GM19467 (cell line): ENCODE data around the gene AIG1.
"Not testable (repeated sequence)": the region's sequence is repeated elsewhere in the genome, so short reads cannot be mapped to it uniquely, and the experiment has no call there.

ENCODE experiments used
- ATAC-seq: cut with Tn5 transposase; IDR thresholded peaks from one replicate; pipeline ENCODE4 v1.9.1; 2021; ENCODE audit warnings: mild to moderate bottlenecking, moderate library complexity; ENCODE audit not compliant: unreplicated experiment

The AIG1 gene

DNA sequence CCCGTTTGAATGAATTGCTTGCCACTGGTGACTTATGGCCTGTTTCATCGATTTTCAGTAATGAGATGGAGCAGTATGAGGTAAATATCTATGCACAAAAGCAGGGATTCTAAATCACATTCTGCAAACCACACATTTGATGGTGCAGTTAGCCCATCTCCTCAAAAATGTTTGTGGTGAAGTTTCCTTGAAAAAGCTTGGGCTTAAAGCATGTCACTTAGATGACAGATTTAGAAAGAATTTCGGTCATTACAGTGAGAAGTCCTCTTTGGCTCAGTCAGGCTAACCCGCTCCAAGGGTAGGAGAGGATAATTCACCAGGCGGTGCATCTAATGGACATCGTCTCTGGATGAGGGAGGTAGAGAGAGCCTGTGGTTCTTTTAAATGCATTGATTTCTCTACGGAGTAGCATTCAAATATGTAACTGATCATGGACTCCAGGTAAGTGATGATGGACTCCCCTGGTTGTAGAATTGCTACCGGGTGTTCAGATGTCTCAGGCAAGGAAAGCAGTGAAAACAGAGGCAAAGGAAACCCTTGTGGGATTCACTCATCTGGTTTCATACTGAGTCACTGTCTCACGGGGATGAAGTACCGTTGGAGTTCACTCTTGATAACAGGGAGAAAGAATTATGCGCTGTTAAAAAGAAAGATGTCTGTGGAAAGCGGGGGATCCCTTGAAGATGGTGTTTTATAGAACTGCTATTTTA, 65.3 kb downstream of the AIG1 start:
- no peak for ATAC-seq

DNA sequence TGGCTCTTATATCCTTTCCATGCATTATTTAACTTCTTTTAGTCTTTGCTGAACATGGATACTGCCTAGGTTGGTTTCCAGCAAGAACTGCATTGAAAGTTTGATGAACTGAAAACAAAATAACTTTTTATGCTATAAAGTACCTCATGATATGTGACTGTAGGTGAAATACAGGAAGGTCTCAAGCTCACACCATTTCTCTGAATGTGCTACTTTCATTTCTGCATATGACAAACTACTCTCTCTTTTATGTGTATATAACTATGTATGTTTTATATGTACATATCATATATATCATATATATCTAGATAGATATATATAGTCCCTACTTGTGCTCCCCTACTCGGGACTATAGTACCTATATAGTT, 65.9 kb downstream of the AIG1 start:
- no peak for ATAC-seq

DNA sequence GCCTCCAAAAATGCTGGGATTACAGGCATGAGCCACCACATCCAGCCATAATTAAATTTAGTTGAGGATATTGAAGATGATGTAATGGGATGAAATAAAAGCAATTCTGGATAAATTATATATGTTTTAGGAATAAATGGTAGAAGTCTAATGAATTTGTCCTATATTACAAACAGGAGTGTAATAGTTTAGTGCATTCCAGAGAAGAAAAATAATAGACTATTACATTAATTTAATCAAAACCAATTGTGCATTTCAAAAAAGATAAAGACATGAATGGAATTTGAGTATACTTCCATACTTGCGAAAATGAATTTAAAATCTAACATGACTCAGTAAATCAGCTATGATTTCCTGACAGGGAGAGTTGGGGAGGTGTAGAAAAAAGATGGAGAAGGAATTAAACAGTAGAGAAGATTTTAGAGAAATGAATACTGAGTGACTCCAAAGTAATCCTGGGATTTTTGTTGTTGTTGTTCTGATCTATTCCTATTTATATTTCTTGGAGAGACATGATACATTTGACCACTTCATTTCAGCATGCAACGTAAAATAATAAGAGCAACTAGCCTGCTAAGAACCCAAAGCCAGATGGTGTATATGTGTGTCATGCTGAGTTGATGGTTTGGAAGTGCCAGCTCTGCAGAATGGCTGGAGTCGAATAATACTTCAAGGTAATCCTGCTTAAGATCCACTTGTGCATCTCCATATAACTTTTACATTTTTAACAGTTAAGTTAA, 67.4 kb downstream of the AIG1 start:
- no peak for ATAC-seq

DNA sequence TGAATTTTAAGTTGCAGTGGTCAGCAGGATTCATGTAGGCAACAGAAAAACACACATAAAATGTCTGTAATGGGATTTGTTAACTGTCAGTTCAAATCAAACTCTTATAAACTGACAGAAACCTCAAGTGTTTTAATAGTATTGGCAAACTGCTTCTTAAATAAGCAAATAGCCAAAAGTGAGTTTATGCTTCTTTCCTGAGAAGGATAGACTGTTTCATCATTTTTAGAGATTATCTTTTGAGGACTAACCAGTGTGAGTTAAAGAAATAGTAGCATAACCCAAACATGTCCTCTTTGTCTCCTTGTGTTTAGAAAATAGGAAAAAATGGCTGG, 68.0 kb downstream of the AIG1 start:
- ATAC-seq, result no peak

DNA sequence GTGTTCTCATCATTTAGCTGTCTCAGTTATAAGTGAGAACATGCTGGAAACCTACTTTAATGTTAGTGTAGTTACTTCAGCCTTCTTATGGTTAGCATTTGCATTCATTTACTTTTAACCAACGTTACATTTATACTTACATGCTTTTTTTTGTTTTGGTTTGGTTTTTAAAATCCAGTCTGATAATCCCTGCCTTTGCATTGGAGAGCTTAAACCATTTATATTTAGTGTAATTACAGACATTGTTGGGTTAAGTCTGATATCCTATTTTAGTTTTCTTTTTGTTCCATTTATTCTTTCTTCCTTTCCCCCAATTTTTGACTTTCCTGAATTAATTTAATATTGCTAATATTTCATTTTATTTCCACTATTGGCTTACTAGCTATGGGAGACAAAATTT, 70.2 kb downstream of the AIG1 start:
- no peak for ATAC-seq

DNA sequence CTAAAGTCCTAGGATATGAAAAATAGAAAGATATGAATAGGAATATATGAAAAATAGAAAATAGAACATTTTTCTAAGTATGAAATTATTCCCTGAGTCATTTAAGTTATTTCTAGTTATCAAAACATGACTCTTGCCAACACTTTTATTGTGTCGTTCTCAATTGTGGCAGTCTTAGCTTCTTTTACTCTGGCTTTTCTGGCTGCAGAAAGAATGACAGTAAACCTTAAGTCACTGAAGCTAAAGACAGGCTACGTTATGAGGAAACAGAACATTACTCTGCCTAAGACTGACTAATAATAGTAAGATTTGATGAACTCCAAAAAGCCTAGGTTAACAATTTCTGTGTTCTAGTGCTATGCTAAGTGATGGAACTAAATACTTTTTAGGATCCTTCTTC, 74.6 kb downstream of the AIG1 start:
- no peak for ATAC-seq

DNA sequence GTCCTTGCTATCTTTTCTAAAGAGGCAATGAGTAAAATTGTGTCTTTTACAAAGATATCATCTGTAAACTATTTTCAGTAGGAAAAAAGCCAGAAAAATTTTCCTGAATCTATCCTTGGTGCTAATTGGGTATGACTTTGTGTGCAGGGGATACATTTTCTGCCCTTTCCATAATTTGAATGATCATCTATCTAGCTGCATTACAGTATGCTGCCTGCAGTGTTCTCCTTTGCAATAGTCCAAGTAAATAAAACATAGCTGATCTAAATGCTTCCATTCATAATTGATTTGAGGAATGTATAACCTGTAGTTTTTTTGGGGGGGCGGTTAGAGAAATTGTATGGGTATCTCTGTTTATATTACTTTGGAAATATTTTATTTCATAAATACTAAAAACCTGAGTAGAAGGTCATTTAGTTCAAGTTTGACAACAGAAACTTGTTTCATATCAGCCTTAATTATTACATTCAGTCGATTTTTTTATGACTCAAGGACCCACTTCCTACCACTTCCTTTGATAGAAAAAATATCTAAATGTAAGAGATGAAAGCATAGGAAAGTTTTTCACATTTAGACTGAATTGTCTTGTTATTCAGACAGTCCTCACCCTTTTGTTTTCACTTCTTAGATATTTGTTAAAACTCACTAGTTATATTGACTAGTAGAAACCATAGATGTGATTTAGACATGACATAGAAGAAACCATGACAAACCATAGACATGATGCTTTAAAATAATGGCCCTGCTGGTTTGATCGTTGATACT, 75.3 kb downstream of the AIG1 start:
- no peak for ATAC-seq

DNA sequence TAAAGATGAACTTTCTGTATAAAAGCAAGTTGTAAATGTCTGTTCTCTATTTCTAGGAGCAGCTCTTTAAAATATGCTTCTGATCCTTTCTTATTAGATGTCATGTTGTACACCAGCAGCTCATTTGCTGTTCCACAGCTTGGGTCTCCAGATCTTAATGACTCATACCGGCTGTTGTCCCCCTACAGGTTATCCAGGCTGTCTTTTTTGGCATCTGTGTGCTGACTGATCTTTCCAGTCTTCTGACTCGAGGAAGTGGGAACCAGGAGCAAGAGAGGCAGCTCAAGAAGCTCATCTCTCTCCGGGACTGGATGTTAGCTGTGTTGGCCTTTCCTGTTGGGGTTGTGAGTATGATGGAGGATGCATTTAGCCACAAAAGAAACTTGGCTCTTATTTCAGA, 76.0 kb downstream of the AIG1 start:
- ATAC-seq, result no peak

DNA sequence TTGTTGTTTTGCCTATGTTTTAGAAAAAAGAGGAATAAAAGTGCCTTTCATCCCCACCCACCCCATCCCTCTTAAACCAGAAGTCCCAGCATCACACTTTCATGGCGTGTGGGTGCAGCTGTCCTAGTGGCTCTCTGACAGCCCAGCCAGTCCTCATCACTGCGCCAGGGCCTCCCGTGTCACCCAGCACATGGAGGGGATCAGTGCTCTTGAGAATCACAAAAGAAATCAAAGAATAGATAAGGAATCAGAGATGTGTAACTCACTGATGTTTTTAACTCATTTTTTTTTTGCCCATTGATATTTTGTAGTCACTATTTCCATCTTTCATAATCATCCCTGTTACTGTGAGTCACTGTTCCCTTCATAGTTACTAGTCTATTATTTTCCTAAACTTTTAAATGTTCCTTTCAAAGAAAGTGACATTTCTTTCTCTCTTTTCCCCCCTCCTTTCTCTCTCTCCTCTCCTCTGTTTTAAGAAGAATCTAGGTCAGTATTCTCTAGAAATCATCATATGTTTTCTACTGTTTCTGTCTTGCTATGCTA, 78.6 kb downstream of the AIG1 start:
- no peak for ATAC-seq

DNA sequence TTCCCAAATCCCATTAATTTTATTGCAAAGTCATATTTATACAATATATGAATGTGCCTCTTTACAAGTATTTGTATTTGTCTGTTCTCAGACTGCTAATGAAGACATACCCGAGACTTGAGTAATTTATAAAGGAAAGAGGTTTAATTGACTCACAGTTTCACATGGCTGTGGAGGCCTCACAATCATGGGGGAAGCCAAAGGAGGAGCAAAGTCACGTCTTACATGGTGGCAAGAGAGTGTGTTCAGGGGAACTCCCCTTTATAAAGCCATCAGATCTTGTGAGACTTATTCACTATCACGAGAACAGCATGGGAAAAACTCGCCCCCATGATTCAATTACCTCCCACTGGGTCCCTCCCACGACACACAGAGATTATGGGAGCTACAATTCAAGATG, 79.2 kb downstream of the AIG1 start:
- not testable (repeated sequence) for ATAC-seq

DNA sequence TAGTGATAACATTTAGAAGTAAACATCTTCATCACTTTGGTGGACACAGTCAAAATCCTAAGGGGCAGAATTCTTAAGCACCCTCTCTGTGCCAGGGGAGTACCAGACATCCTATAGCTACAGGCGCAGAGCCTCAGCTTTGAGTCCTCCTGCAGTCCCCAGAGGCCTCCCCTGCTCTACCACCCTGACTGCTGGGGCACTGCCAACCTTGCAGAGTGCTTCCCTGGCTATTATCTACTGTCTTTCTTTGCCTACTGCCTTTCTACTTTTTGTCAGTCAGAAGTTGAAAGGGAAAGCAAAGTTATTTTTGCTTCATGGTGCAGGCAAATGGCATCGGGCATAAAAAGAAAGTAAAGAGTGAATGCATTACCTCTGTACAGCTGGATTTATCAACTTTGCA, 80.1 kb downstream of the AIG1 start:
- no peak for ATAC-seq

DNA sequence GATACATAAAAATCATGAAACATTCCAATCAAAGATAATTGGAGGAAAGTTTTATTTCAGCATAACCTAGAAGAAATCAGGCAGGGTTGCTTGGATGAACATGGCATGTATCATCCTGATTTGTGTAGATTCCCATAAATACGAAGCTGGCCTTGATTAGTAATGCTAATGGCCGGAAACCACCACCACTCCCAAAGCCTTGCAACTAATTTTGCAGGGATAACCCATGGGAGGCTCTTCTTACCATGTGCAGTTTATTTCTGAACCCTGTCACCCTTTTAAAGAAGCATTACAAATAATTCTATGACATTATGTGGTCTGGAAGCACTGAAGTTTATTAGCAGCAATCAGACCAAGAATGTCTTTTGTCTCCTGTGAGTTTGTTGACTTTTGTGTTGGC, 80.8 kb downstream of the AIG1 start:
- no peak for ATAC-seq

DNA sequence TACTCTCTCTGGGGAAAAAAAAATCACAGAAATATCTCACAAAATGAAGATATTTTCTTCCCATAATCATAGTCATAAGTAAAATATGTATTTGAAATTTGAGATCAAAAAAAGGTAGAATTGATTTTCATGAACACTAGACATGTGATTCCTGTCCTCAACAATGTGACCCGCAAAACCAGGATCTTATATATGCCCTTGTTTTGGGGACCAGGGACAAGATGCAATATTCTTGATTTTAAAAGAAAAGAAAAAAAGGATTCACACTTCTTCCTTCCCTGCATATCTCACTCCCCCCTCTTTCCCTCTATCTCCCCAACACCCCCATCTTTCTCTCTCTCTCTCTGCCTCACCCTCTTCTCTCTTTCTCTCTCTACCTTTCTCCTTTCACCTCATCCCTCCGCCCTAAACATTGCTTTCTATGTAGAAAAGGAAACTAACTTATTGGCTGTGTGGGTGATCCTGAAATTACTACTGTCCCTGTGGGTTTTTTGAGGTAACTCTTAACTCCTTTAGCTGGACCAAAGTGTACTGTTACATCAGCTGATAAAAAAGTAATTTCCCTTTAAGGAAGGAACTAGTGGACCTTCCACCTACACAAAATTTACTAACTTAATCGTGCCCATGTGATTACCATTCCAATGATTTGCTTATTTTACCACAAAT, 85.6 kb downstream of the AIG1 start:
- no peak for ATAC-seq

DNA sequence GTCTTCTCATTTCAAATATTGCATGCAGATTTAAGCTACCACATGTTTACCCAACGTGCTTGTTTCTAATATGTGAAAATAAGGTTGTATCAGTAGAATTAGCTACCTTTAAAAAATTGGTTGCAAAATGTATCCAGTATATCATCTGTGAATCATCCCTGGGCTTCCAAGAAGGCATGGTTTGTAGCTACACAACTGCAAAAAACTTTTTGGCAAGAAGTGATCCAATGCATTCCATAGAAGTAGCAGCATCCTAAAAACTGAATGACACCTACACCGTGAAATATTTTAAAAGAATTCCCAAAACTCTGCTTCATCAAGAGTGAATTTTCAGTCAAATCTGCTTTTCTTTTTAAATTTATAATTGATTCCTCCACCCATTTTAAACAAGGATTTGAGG, 89.1 kb downstream of the AIG1 start:
- no peak for ATAC-seq

DNA sequence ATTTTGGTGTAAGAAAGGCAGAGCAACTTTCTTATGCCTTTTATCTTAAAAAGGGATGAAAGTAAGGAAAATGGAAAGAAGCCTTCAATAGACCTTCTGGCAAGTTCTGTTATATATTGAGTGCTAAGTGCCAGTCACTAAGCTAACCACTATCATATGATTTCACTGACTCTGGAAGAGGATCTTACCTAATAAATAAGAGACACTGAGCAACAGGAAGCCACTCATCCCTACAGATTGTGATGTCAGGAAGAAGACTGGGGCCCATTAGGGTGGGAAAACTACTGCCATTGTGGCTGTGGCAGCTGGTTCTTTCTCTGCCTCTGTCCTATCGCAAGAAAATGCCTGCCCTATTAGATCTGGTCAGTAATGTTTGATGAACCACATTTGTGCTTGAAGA, 89.6 kb downstream of the AIG1 start:
- ATAC-seq, result no peak

DNA sequence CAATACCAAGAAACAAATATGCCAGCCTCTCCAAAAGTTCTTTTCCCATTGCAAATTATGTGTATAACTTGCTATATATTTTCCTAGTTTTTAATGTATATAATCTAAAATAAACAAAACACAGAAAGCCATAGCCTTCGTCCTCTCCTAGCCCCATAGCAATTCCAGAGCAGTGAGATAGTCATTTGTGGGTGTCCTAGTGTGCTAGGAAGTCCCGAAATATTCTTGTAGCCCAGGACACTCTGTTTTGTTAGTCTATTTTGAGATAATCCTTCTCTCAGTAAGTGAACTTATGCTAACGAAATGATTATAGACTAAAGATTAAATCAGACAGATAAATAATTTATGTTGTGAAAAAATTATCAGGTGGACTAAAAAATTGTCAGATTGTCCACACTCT, 90.7 kb downstream of the AIG1 start:
- no peak for ATAC-seq

DNA sequence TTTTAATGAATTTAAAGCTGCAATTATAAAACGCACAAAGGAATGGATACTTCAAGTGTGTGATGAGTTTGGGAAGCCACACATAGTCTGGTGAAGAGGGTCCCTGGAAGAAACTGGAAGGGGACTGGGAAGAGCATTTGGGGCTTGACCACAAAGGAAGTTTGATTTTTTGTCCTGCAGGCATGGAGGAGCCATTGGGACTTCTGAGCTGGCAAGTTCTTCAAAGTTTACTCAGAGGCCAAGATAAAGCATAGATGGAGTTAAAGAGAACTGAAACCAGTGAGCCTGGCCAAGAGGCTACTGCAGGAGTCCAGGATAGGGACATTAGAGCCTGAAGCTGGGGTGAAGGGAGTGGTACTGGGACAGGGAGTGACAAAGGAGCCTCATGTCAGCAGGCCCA, 95.0 kb downstream of the AIG1 start:
- ATAC-seq, result no peak

DNA sequence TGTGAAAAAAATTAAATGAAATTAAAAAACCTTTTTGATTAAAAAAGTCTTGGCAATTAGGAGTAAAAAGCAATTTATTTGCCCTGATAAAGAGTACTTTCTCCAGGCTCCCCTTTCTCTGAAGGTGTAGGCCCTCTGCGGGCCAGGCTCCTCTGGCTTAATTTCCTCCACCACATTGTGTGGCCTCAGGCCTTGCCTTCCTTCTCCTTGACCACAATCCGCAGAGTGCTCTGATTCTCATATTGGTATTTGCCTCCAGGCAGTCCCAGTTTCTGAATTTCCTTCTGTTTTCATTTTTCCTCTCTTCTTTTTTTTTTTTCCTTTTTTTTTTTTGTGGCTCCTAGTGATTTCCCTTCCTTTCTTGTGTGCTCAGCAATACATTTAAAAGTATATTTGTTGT, 96.4 kb downstream of the AIG1 start:
- no peak for ATAC-seq

DNA sequence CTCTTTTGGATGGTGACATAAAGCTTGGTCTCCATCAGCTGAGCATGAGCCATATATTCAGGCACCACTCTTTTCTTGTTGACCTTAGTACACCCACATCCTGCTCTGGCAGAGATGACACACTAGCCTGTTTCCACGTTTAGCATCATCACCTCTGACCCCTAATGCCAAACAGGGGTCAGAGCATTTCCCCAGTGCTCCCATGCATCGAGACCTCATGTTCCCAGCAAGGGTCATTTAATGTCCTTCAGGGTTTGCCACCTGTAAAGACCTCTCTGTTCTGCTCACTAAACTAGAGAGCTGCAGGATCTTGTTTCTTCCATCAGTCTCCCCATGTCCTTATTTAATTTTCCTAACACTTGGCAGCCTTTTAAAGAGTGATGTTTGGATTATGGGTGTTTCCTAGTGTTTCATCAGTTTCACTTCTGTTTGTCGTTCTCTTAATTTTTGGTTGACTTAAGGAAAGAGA, 97.5 kb downstream of the AIG1 start:
- no peak for ATAC-seq

DNA sequence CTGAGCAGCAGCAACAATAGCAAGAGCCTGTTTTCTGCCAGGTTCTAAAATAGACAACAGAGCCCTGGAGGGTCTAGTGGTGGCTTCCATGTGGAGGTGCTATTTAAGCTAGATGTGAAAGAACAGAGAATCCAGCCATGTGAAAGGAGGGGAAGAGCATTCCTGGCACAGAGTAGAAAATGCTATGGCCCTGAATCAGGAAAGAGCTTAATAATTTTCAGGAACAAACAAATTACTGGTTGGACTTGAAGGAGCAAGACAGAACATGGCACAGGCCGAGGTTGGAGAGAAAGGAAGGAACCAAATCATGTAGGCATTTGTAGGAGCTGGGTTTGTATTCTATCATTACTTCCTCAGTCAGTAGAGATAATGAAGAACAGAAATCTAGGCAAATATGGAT, 98.3 kb downstream of the AIG1 start:
- ATAC-seq, result no peak

DNA sequence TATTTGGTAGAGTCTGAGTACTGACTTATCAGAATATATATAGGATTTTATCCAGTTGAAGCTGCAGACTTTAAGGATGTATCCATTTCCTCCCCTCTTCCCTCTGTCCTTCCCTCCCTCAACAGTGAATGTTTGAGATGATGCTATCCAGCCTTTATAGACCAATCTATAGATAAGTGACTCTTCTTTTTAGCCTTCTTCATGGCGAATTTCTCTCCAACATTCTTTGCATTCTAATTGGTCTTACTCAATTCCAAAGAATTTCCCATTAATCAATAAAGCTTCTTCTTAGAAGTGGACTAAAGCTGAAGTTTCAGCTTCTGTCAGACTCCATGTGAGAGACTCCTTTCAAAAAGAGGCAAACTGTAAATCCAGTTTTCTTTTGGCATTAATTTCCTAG, 99.3 kb downstream of the AIG1 start:
- ATAC-seq, result no peak
